ENCODE results near the gene CNNM2.

CNNM2 gene

DNA sequence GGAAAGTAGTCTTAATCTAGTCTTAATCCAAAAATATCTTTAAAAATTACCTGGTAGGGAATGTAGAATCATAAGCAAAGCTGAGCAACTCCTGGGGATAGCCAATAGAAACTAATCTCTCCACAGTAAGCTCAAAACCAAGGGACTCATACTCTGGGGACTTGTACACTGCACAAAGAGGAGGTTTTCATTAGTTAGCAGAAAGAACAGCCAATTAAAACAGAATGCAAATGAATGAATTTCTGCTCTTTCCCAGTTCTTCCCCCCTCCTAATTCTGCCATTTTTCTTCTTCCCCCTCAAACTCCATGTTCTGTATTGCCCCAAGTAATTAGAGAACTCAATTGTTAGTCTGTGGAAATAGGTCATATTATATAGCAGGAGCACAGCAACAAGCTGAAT is 188.4 kb downstream of the CNNM2 start:
- ChIA-PET CTCF (interaction anchor here (0.6 to 1.0 kb wide), 4 partner anchors 135 to 216 kb away, joined by 3 to 5 read pairs (median 4); partner anchors contain the start of gene CNNM2), POLR2A (no interaction called here)
- Histone ChIP-seq H3K36me3 (ENCODE audit: control insufficient read depth in 2 of 2, insufficient read depth in 1 of 2, low read length in 2 of 2) (peaks cover 10 to 19% of the 10 kb centered on the region in 2 experiments), H3K4me1 (ENCODE audit: control insufficient read depth, insufficient read depth, low read length) (peaks cover 16% of the 10 kb centered on the region), H3K27ac (ENCODE audit: extremely low read depth, low read depth, low read length) (no peak overlapping the region), H3K9me3 (ENCODE audit: control insufficient read depth, insufficient read depth, low read depth, low read length) (no peaks in the 10 kb centered on the region), H3K4me3 (ENCODE audit: low read depth, low read length) (no peak overlapping the region)
- TF ChIP-seq ZNF175 (tag by site-specific recombination; IDR thresholded peaks at IDR 0.05) (no peak), ZNF677 (tag by site-specific recombination; IDR thresholded peaks at IDR 0.05) (0 out of 2 replicates have a peak, but pooled peaks have one; percentile 61)
- TF ChIP-seq, protein P1, sequence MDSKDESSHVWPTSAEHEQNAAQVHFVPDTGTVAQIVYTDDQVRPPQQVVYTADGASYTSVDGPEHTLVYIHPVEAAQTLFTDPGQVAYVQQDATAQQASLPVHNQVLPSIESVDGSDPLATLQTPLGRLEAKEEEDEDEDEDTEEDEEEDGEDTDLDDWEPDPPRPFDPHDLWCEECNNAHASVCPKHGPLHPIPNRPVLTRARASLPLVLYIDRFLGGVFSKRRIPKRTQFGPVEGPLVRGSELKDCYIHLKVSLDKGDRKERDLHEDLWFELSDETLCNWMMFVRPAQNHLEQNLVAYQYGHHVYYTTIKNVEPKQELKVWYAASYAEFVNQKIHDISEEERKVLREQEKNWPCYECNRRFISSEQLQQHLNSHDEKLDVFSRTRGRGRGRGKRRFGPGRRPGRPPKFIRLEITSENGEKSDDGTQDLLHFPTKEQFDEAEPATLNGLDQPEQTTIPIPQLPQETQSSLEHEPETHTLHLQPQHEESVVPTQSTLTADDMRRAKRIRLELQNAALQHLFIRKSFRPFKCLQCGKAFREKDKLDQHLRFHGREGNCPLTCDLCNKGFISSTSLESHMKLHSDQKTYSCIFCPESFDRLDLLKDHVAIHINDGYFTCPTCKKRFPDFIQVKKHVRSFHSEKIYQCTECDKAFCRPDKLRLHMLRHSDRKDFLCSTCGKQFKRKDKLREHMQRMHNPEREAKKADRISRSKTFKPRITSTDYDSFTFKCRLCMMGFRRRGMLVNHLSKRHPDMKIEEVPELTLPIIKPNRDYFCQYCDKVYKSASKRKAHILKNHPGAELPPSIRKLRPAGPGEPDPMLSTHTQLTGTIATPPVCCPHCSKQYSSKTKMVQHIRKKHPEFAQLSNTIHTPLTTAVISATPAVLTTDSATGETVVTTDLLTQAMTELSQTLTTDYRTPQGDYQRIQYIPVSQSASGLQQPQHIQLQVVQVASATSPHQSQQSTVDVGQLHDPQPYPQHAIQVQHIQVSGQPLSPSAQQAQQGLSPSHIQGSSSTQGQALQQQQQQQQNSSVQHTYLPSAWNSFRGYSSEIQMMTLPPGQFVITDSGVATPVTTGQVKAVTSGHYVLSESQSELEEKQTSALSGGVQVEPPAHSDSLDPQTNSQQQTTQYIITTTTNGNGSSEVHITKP (tag by site-specific recombination; IDR thresholded peaks at IDR 0.05) = peak; percentile 74

DNA sequence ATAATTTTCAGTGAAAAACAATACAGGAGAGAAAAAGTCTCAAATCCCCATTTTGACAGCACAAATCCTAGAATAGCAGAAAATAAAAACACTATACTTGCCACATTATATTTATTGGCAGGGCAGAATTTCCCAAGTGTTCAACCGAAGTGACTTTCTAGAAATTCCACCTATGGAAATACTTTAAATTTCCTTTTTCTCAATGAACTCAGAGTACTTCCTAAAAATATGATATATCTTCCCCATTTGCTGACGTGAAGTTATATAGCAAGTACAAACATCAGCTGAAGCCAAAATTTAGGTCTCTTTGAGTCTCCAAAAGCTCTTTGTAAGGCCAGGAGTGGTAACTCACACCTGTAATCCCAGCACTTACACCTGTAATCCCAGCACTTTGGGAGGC is 191.7 kb downstream of the CNNM2 start:
- H3K4me3 ChIP-seq (ENCODE audit: low read depth, low read length) = no peak overlapping the region
- peaks cover 0 to 5% of the 10 kb centered on the region in 2 experiments; a peak in 1 of 3 replicates for H3K36me3 ChIP-seq (ENCODE audit: control insufficient read depth in 2 of 2, insufficient read depth in 1 of 2, low read length in 2 of 2)
- H3K4me1 ChIP-seq (ENCODE audit: control insufficient read depth, insufficient read depth, low read length) = peaks cover 29% of the 10 kb centered on the region
- H3K27ac ChIP-seq (ENCODE audit: extremely low read depth, low read depth, low read length) = no peak overlapping the region
- CTCF ChIA-PET = interaction anchor here (0.7 to 1.2 kb wide), 3 partner anchors 10 to 440 kb away, joined by 3 to 4 read pairs (median 3); no protein-coding TSS in a partner anchor
- TF ChIP-seq MZF1 (tag by site-specific recombination; IDR thresholded peaks at IDR 0.05; ENCODE audit: borderline replicate concordance) = peak; percentile 77; the same call in 1 of the 2 replicates
- TF ChIP-seq ZNF426 (tag by site-specific recombination; IDR thresholded peaks at IDR 0.05) = no peak
- TF ChIP-seq ZNF146 (tag by site-specific recombination; IDR thresholded peaks at IDR 0.05) = peak; percentile 44; the same call in 1 of the 2 replicates
- H3K9me3 ChIP-seq (ENCODE audit: control insufficient read depth, insufficient read depth, low read depth, low read length) = no peaks in the 10 kb centered on the region
- POLR2A ChIA-PET = no interaction called here

DNA sequence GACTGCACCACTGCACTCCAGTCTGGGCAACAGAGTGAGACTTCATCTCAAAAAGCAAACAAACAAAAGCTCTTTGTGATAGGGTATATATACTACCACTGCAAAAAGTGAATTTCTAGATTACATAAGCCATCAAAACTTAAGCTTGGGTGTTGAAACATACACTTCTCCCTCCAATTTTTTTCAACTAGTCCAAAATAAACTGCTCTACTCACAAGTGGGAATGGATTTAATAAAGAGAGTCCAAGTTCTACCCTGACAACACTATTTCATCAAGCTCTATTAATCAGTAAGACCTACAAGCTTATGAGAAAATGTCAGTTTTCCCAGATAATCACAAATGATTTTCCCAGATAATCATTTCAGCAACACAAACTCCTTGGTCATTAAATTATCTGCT is 192.3 kb downstream of the CNNM2 start:
- TF ChIP-seq, protein P2, sequence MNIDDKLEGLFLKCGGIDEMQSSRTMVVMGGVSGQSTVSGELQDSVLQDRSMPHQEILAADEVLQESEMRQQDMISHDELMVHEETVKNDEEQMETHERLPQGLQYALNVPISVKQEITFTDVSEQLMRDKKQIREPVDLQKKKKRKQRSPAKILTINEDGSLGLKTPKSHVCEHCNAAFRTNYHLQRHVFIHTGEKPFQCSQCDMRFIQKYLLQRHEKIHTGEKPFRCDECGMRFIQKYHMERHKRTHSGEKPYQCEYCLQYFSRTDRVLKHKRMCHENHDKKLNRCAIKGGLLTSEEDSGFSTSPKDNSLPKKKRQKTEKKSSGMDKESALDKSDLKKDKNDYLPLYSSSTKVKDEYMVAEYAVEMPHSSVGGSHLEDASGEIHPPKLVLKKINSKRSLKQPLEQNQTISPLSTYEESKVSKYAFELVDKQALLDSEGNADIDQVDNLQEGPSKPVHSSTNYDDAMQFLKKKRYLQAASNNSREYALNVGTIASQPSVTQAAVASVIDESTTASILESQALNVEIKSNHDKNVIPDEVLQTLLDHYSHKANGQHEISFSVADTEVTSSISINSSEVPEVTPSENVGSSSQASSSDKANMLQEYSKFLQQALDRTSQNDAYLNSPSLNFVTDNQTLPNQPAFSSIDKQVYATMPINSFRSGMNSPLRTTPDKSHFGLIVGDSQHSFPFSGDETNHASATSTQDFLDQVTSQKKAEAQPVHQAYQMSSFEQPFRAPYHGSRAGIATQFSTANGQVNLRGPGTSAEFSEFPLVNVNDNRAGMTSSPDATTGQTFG (tag by site-specific recombination; IDR thresholded peaks at IDR 0.05; ENCODE audit: borderline replicate concordance) = no peak
- TF ChIP-seq ZNF10 (tag by site-specific recombination; IDR thresholded peaks at IDR 0.05) (no peak), ZIC2 (tag by site-specific recombination; IDR thresholded peaks at IDR 0.05) (no peak), ZNF157 (tag by site-specific recombination; IDR thresholded peaks at IDR 0.05) (no peak), GLIS2 (tag by site-specific recombination; IDR thresholded peaks at IDR 0.05) (no peak), ZNF121 (tag by site-specific recombination; IDR thresholded peaks at IDR 0.05) (no peak), ZNF561 (tag by site-specific recombination; IDR thresholded peaks at IDR 0.05; ENCODE audit: borderline replicate concordance) (no peak), ZNF223 (tag by site-specific recombination; IDR thresholded peaks at IDR 0.05) (no peak)
- TF ChIP-seq, protein P3, sequence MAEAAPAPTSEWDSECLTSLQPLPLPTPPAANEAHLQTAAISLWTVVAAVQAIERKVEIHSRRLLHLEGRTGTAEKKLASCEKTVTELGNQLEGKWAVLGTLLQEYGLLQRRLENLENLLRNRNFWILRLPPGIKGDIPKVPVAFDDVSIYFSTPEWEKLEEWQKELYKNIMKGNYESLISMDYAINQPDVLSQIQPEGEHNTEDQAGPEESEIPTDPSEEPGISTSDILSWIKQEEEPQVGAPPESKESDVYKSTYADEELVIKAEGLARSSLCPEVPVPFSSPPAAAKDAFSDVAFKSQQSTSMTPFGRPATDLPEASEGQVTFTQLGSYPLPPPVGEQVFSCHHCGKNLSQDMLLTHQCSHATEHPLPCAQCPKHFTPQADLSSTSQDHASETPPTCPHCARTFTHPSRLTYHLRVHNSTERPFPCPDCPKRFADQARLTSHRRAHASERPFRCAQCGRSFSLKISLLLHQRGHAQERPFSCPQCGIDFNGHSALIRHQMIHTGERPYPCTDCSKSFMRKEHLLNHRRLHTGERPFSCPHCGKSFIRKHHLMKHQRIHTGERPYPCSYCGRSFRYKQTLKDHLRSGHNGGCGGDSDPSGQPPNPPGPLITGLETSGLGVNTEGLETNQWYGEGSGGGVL (tag by site-specific recombination; IDR thresholded peaks at IDR 0.05) = no peak
- peaks cover 28% of the 10 kb centered on the region for H3K4me1 ChIP-seq (ENCODE audit: control insufficient read depth, insufficient read depth, low read length)
- H3K27ac ChIP-seq (ENCODE audit: extremely low read depth, low read depth, low read length) = peak overlapping the region; percentile 65; the same call in 1 of the 2 replicates
- ChIA-PET POLR2A (interaction anchor here (0.5 to 0.8 kb wide), 2 partner anchors 193 to 203 kb away, joined by 3 to 5 read pairs; partner anchors contain the start of gene CNNM2), CTCF (interaction anchor here (0.6 to 1.2 kb wide), 5 partner anchors 9 to 121 kb away, joined by 3 to 4 read pairs (median 4); no protein-coding TSS in a partner anchor)
- no peaks in the 10 kb centered on the region for H3K9me3 ChIP-seq (ENCODE audit: control insufficient read depth, insufficient read depth, low read depth, low read length)
- no peak overlapping the region for H3K4me3 ChIP-seq (ENCODE audit: low read depth, low read length)
- H3K36me3 ChIP-seq (ENCODE audit: control insufficient read depth in 2 of 2, insufficient read depth in 1 of 2, low read length in 2 of 2) = no peaks in the 10 kb centered on the region

Measured in HEK293 (cell line).